ENCODE measurements around the gene COMMD6. TPM values are rescaled to one million over a fixed set of nuclear protein-coding genes. Genes with fewer than 3 reads are reported as not detected.

COMMD6 gene
- polyA plus RNA-seq, 3 donors, result 180 to 401 (median 330) TPM

- Histone ChIP-seq H3K4me2 (replicated peaks; ENCODE audit: extremely low read depth, low read length, poor library complexity, severe bottlenecking) (no peak overlapping the region), H3K4me1 (ENCODE audit: control insufficient read depth in 1 of 2, insufficient read depth in 2 of 2, low read length in 2 of 2) (no peaks in the 10 kb centered on the region), H3K9me3 (replicated peaks in 1 of 2; ENCODE audit: control insufficient read depth in 1 of 2, insufficient read depth in 1 of 2, low read length in 2 of 2) (no peaks in the 10 kb centered on the region), H3K4me3 (replicated peaks in 1 of 3; ENCODE audit: low read depth in 2 of 3, low read length in 3 of 3) (no peak overlapping the region), H3K9ac (ENCODE audit: insufficient read depth, low read length, poor library complexity, severe bottlenecking) (no peak overlapping the region), H4K20me1 (ENCODE audit: insufficient read depth, low read length) (no peaks in the 10 kb centered on the region), H3K36me3 (replicated peaks in 1 of 2; ENCODE audit: control insufficient read depth in 1 of 2, insufficient read depth in 2 of 2, low read length in 2 of 2) (peaks cover 46 to 89% of the 10 kb centered on the region in 2 donors), H3K79me2 (ENCODE audit: insufficient read depth, low read length) (no peaks in the 10 kb centered on the region), H2AFZ (ENCODE audit: insufficient read depth, low read depth, low read length, poor library complexity, severe bottlenecking) (no peak overlapping the region), H3K27me3 (ENCODE audit: control insufficient read depth in 2 of 2, insufficient read depth in 2 of 2, low read length in 2 of 2) (no peaks in the 10 kb centered on the region), H3K27ac (ENCODE audit: low read depth in 1 of 2, low read length in 2 of 2) (no peak overlapping the region)
- H3K4me3 Mint-ChIP-seq, result no peak overlapping the region
- DNase-seq, result no peak
- H3K27ac Mint-ChIP-seq, result peak overlapping the region in 1 of 7 donors; percentile 39
- no peak for TF ChIP-seq CTCF (IDR thresholded peaks at IDR 0.05)
- no peaks in the 10 kb centered on the region for H3K27me3 Mint-ChIP-seq (ENCODE audit: low read depth in 3 of 3)
- H3K4me1 Mint-ChIP-seq, result no peaks in the 10 kb centered on the region
- H3K9me3 Mint-ChIP-seq, result peaks cover 0 to 2% (median 0%) of the 10 kb centered on the region in 7 donors
- intact Hi-C loops (cut with micrococcal nuclease), result no loop called here
- WGBS (ENCODE audit: insufficient coverage), result 100% methylated on average over 1 of the region's 1 CpG
- H3K36me3 Mint-ChIP-seq, result peaks cover 67 to 68% of the 10 kb centered on the region in 2 donors
Measured at GRCh38 chr13:75569576-75569975, 31.9 kb upstream of the COMMD6 start.

GRCh38 chr13:75566658-75567057 is 29.0 kb upstream of the COMMD6 start:
- Histone ChIP-seq H3K79me2 (ENCODE audit: insufficient read depth, low read length) (no peaks in the 10 kb centered on the region), H3K9ac (ENCODE audit: insufficient read depth, low read length, poor library complexity, severe bottlenecking) (no peak overlapping the region), H3K27me3 (ENCODE audit: control insufficient read depth in 2 of 2, insufficient read depth in 2 of 2, low read length in 2 of 2) (no peaks in the 10 kb centered on the region), H3K4me1 (ENCODE audit: control insufficient read depth in 1 of 2, insufficient read depth in 2 of 2, low read length in 2 of 2) (no peaks in the 10 kb centered on the region), H2AFZ (ENCODE audit: insufficient read depth, low read depth, low read length, poor library complexity, severe bottlenecking) (no peak overlapping the region), H4K20me1 (ENCODE audit: insufficient read depth, low read length) (no peaks in the 10 kb centered on the region), H3K27ac (ENCODE audit: low read depth in 1 of 2, low read length in 2 of 2) (no peak overlapping the region), H3K9me3 (replicated peaks in 1 of 2; ENCODE audit: control insufficient read depth in 1 of 2, insufficient read depth in 1 of 2, low read length in 2 of 2) (no peaks in the 10 kb centered on the region), H3K36me3 (replicated peaks in 1 of 2; ENCODE audit: control insufficient read depth in 1 of 2, insufficient read depth in 2 of 2, low read length in 2 of 2) (peaks cover 40 to 87% of the 10 kb centered on the region in 2 donors), H3K4me2 (replicated peaks; ENCODE audit: extremely low read depth, low read length, poor library complexity, severe bottlenecking) (no peak overlapping the region), H3K4me3 (replicated peaks in 1 of 3; ENCODE audit: low read depth in 2 of 3, low read length in 3 of 3) (no peak overlapping the region)
- Mint-ChIP-seq H3K4me1 (no peaks in the 10 kb centered on the region), H3K27me3 (ENCODE audit: low read depth in 3 of 3) (no peaks in the 10 kb centered on the region), H3K4me3 (no peak overlapping the region), H3K36me3 (peaks cover 48 to 49% of the 10 kb centered on the region in 2 donors), H3K9me3 (peaks cover 0 to 2% (median 0%) of the 10 kb centered on the region in 7 donors), H3K27ac (no peak overlapping the region)
- DNase-seq, result no peak
- intact Hi-C loops (cut with micrococcal nuclease), result no loop called here
- TF ChIP-seq CTCF (IDR thresholded peaks at IDR 0.05), result no peak

Data from CD14-positive monocyte (primary cell).